Endothelial cell of umbilical vein (primary cell): ENCODE measurements around the gene KIF3B. TPM values are rescaled to one million over a fixed set of nuclear protein-coding genes. Genes with fewer than 3 reads are reported as not detected.

Experiments used
- BruUV-seq: library from RNA; stranded (reverse); fragments of 400-500 nt; replicated peaks from 2 replicates; lab custom pipeline; 2021; lab: Mats Ljungman, UMichigan
- CTCF ChIA-PET: fragments of 300-600, 350-600 bp; sonication (Branson Sonifier 250); formaldehyde crosslinking; loops from one replicate; lab custom pipeline; 2021; ENCODE audit warnings: antibody characterized with exemption, inconsistent platforms; lab: Charles Lee
- POLR2A ChIA-PET: fragments of 300-600, 350-600 bp; sonication (Branson Sonifier 250); formaldehyde crosslinking; loops from one replicate; lab custom pipeline; 2021; ENCODE audit warnings: antibody characterized with exemption, inconsistent platforms; lab: Charles Lee
- DNase-seq: peaks from one replicate; pipeline ENCODE4 v3.0.0-alpha.2; 2011; ENCODE audit warnings: low read depth, low spot score
- FAIRE-seq: peaks from 2 replicates; lab custom pipeline; 2011; peaks lifted over from hg19 to GRCh38; lab: Jason Lieb, UNC
- H2AFZ ChIP-seq: 2 replicates; pipeline ENCODE4 v1.6.0; 2012; ENCODE audit warnings: low read depth, low read length, control low read depth, inconsistent platforms
- H3K27ac ChIP-seq: 2 replicates; pipeline ENCODE4 v1.5.1; 2011; ENCODE audit warnings: low read depth, mild to moderate bottlenecking, control low read depth, low read length, moderate library complexity; ENCODE audit not compliant: insufficient read depth
- H3K27me3 ChIP-seq, 2 experiments: 2 replicates each; pipeline versions ENCODE4 v1.6.0 to v1.6.1; 2011; ENCODE audit warnings: low read length in 2 of 2, mixed read lengths in 1 of 2; ENCODE audit not compliant: control insufficient read depth in 2 of 2, insufficient read depth in 2 of 2
- H3K36me3 ChIP-seq, 2 experiments: 2 replicates in 1 of 2; 3 replicates in 1 of 2; pipeline ENCODE4 v1.5.1; 2011; ENCODE audit warnings: low read length in 2 of 2, mild to moderate bottlenecking in 1 of 2, moderate library complexity in 1 of 2; ENCODE audit not compliant: control insufficient read depth in 2 of 2, insufficient read depth in 2 of 2; ENCODE audit errors: extremely low read depth in 1 of 2
- H3K4me1 ChIP-seq: 3 replicates; pipeline ENCODE4 v1.5.1; 2011; ENCODE audit warnings: mild to moderate bottlenecking, low read length; ENCODE audit not compliant: control insufficient read depth, insufficient read depth; ENCODE audit errors: extremely low read depth
- H3K4me2 ChIP-seq: 2 replicates; pipeline ENCODE4 v1.6.1; 2011; ENCODE audit warnings: low read length, control low read depth, mixed read lengths; ENCODE audit not compliant: insufficient read depth
- H3K4me3 ChIP-seq, 3 experiments: fragments of 200-600 bp in 1 of 3; sonication (generic), shearing (Covaris generic) in 1 of 3; replicated peaks in 1 of 3; 2 replicates each; pipeline ENCODE4 v1.5.1; 2011 to 2016; ENCODE audit warnings: control low read depth in 3 of 3, low read length in 3 of 3, mild to moderate bottlenecking in 2 of 3, inconsistent platforms in 1 of 3, low read depth in 1 of 3, moderate library complexity in 1 of 3; ENCODE audit not compliant: insufficient read depth in 1 of 3
- H3K79me2 ChIP-seq: 2 replicates; pipeline ENCODE4 v1.6.0; 2012; ENCODE audit warnings: low read length, inconsistent platforms; ENCODE audit not compliant: control insufficient read depth, insufficient read depth
- H3K9ac ChIP-seq: replicated peaks from 2 replicates; pipeline ENCODE3; 2011; ENCODE audit warnings: low read length, control low read depth; ENCODE audit not compliant: insufficient read depth; ENCODE audit errors: extremely low read depth
- H3K9me1 ChIP-seq: replicated peaks from 3 replicates; pipeline ENCODE4 v1.6.0; 2011; ENCODE audit warnings: mild to moderate bottlenecking, low read length; ENCODE audit not compliant: control insufficient read depth, insufficient read depth; ENCODE audit errors: extremely low read depth
- H3K9me3 ChIP-seq: replicated peaks from 2 replicates; pipeline ENCODE4 v1.5.1; 2012; ENCODE audit warnings: low read length, inconsistent platforms; ENCODE audit not compliant: control insufficient read depth, insufficient read depth
- H4K20me1 ChIP-seq: replicated peaks from 2 replicates; pipeline ENCODE3; 2011; ENCODE audit warnings: mild to moderate bottlenecking, low read length; ENCODE audit not compliant: control insufficient read depth, insufficient read depth; ENCODE audit errors: extremely low read depth
- CTCF ChIP-seq, 2 donors: IDR thresholded peaks; 1 replicate in 1 of 2; 2 replicates in 1 of 2; pipeline ENCODE4 v1.5.1; 2011; ENCODE audit warnings: low read length in 2 of 2, mild to moderate bottlenecking in 2 of 2, moderate library complexity in 2 of 2, control low read depth in 1 of 2, inconsistent platforms in 1 of 2, low read depth in 1 of 2; ENCODE audit not compliant: insufficient read depth in 1 of 2; ENCODE audit errors: extremely low read depth in 1 of 2
- EZH2 ChIP-seq: IDR thresholded peaks from 2 replicates; pipeline ENCODE4 v1.6.1; 2012; ENCODE audit warnings: borderline replicate concordance, low read depth, mild to moderate bottlenecking, moderate library complexity, low read length, inconsistent platforms; ENCODE audit not compliant: severe bottlenecking
- FOS ChIP-seq: IDR thresholded peaks from 2 replicates; pipeline ENCODE4 v1.6.1; 2011; ENCODE audit warnings: mild to moderate bottlenecking, low read length, moderate library complexity, borderline replicate concordance; ENCODE audit not compliant: insufficient read depth
- GATA2 ChIP-seq: IDR thresholded peaks from 2 replicates; pipeline ENCODE4 v1.7.0; 2011; ENCODE audit warnings: low read depth, mild to moderate bottlenecking, moderate library complexity, mixed read lengths, low read length; ENCODE audit not compliant: insufficient read length, insufficient read depth
- JUN ChIP-seq: IDR thresholded peaks from 2 replicates; pipeline ENCODE4 v1.6.1; 2011; ENCODE audit warnings: borderline replicate concordance, low read depth; ENCODE audit not compliant: insufficient read length, insufficient read depth
- MAX ChIP-seq: IDR thresholded peaks from 2 replicates; pipeline ENCODE4 v1.6.1; 2011; ENCODE audit not compliant: insufficient read depth, insufficient read length
- MYC ChIP-seq: IDR thresholded peaks from one replicate; pipeline ENCODE4 v1.6.1; 2011; ENCODE audit warnings: mild to moderate bottlenecking, low read depth, low read length
- POLR2A ChIP-seq: IDR thresholded peaks from 2 replicates; pipeline ENCODE4 v1.6.1; 2012; ENCODE audit warnings: low read depth, mild to moderate bottlenecking, control low read depth, low read length
- POLR2AphosphoS5 ChIP-seq: IDR thresholded peaks from 2 replicates; pipeline ENCODE4 v1.6.1; 2012; ENCODE audit warnings: low read depth, mild to moderate bottlenecking, control low read depth, low read length, moderate library complexity; ENCODE audit not compliant: insufficient read depth
- dilution Hi-C: fragments of 300-500 bp; cut with MboI; formaldehyde crosslinking; loops from one replicate; pipeline ENCODE4 v1.15.0; 2019; ENCODE audit warnings: low sequenced_read_pairs; ENCODE audit not compliant: extremely low pct_ligation_motif_present
- intact Hi-C: fragments of 100-400 bp; cut with micrococcal nuclease; formaldehyde crosslinking; loops from one replicate; pipeline ENCODE4 v1.10.0; 2022
- polyA plus RNA-seq, 4 experiments: library from polyadenylated mRNA; depleted of rRNA in 3 of 4; stranded (reverse) in 3 of 4; unstranded in 1 of 4; fragments of >200 nt; gene quantifications; 2 replicates each; pipeline versions ENCODE4 v1.2.1 to v1.2.3, GENCODE V29; 2011 to 2012; ENCODE audit warnings: missing spikeins in 1 of 4
- total RNA-seq: library from RNA; stranded (reverse); gene quantifications from 2 replicates; pipeline ENCODE4 v1.2.3, GENCODE V29; 2021

The KIF3B gene
- total and polyA plus RNA-seq, 2 donors (not counting 3 experiments of a cell fraction or from before 2014, with no cell fraction given), result 14.5 to 25.1 TPM

GRCh38 chr20:32263398-32263954 lies 14.0 kb upstream of the KIF3B start:
- no peak overlapping the region for H3K9ac ChIP-seq
- dilution Hi-C loops (no loop called here), intact Hi-C loops (no loop called here)
- H3K4me3 ChIP-seq, result no peak overlapping the region
- H3K27ac ChIP-seq, result no peak overlapping the region
- ChIA-PET POLR2A (interaction anchor here (0.6 kb wide), 1 partner anchor 94 kb away, joined by 3 read pairs; no protein-coding TSS in a partner anchor), CTCF (no interaction called here)
- no peaks in the 10 kb centered on the region for H3K79me2 ChIP-seq
- no peak for FAIRE-seq
- no peaks in the 10 kb centered on the region for H3K9me1 ChIP-seq
- H3K4me2 ChIP-seq, result no peak overlapping the region
- no peaks in the 10 kb centered on the region for H3K9me3 ChIP-seq
- no peaks in the 10 kb centered on the region for H3K4me1 ChIP-seq
- TF ChIP-seq MYC, result no peak
- TF ChIP-seq GATA2, result no peak
- TF ChIP-seq POLR2A, result no peak
- no peak for TF ChIP-seq JUN
- TF ChIP-seq CTCF (IDR thresholded peaks at IDR 0.05; ENCODE audit: extremely low read depth in 1 of 2, insufficient read depth in 1 of 2, low read depth in 1 of 2, low read length in 2 of 2), result no peak
- no peak for TF ChIP-seq MAX
- TF ChIP-seq EZH2, result no peak
- TF ChIP-seq FOS, result no peak
- TF ChIP-seq POLR2AphosphoS5, result no peak
- no TSS peak for BruUV-seq
- peaks cover 0 to 2% of the 10 kb centered on the region in 2 experiments for H3K27me3 ChIP-seq
- no peak overlapping the region for H2AFZ ChIP-seq
- no peaks in the 10 kb centered on the region for H3K36me3 ChIP-seq
- no peak for DNase-seq
- H4K20me1 ChIP-seq, result no peaks in the 10 kb centered on the region
